GM21619 (cell line): ENCODE results near the gene ARHGAP18.
A peak's percentile ranks its signal among the peaks of the same experiment; 100 is the strongest.

Source experiments
- ATAC-seq: cut with Tn5 transposase; IDR thresholded peaks from one replicate; pipeline ENCODE4 v1.9.1; 2021; ENCODE audit not compliant: unreplicated experiment

ARHGAP18 gene

DNA sequence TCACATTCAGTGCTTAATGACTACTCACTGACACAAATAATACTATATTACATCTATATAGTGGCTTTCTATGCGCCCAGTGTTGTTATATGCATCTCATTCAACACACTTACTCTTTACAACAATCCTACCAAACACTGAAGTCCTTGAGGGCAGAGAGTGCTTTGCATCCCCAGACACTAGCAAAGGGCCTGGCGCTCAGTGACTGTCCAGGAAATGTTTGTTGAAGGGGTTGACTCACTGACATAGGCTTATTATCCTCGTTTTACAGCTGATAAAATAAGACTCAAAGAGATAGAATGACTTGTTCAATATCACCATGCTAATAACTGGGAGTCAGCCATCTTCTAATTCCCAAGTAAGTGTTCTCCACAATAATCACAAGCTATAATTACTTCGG is 163.3 kb downstream of the ARHGAP18 start:
- no peak for ATAC-seq

GRCh38 chr6:129544892-129545612 is 164.9 kb downstream of the ARHGAP18 start:
- ATAC-seq, result no peak

GRCh38 chr6:129543981-129544380 is 166.0 kb downstream of the ARHGAP18 start:
- ATAC-seq, result no peak

- ATAC-seq, result peak; percentile 45
Measured at GRCh38 chr6:129542705-129543104, 167.3 kb downstream of the ARHGAP18 start.

- ATAC-seq, result no peak
Measured at GRCh38 chr6:129539032-129539431, 170.9 kb downstream of the ARHGAP18 start.

- no peak for ATAC-seq
Measured at GRCh38 chr6:129536271-129536670, 173.7 kb downstream of the ARHGAP18 start.

GRCh38 chr6:129534926-129535325 is 175.1 kb downstream of the ARHGAP18 start:
- no peak for ATAC-seq
